K562 (cell line): ENCODE results near the gene MAGI1.

Source experiments
- AFF1 ChIP-seq, 2 experiments: fragments of 450-650 bp; IDR thresholded peaks; 2 replicates each; pipeline ENCODE4 v1.6.1; 2018; ENCODE audit warnings: mild to moderate bottlenecking in 2 of 2, low read depth in 1 of 2; ENCODE audit not compliant: partially characterized antibody in 2 of 2
- CTCF ChIP-seq, 3 experiments: IDR thresholded peaks in 2 of 3; conservative IDR thresholded peaks in 1 of 3; 2 replicates each; pipeline ENCODE4 v1.5.1; 2011 to 2012; ENCODE audit warnings: low read length in 3 of 3, mild to moderate bottlenecking in 3 of 3, control low read depth in 2 of 3, improper control_type of control experiment in 1 of 3, inconsistent platforms in 1 of 3, low read depth in 1 of 3, mixed read lengths in 1 of 3, moderate library complexity in 1 of 3; ENCODE audit not compliant: insufficient read depth in 2 of 3
- CUX1 ChIP-seq: fragments of 200-800 bp; sonication (Bioruptor generic); IDR thresholded peaks from 2 replicates; pipeline ENCODE4 v1.6.1; 2016; ENCODE audit warnings: missing genetic modification characterization, missing compliant biosample characterization
- ESRRA ChIP-seq: fragments of 450-650 bp; IDR thresholded peaks from 2 replicates; pipeline ENCODE4 v1.6.1; 2014; ENCODE audit warnings: low read depth, mild to moderate bottlenecking, moderate library complexity, borderline replicate concordance
- EZH2 ChIP-seq: IDR thresholded peaks from 2 replicates; pipeline ENCODE4 v1.6.1; 2012; ENCODE audit warnings: low read depth, mild to moderate bottlenecking, inconsistent platforms, low read length, borderline replicate concordance
- PCBP2 ChIP-seq: fragments of 200-400 bp; formaldehyde crosslinking; IDR thresholded peaks from 2 replicates; pipeline ENCODE4 v1.6.1; 2018; ENCODE audit warnings: low read length, low read depth, mild to moderate bottlenecking, moderate library complexity; ENCODE audit not compliant: poor library complexity, severe bottlenecking
- POLR2A ChIP-seq: fragments of 450-650 bp; conservative IDR thresholded peaks from 2 replicates; pipeline ENCODE4 v1.6.1; 2016
- SIN3A ChIP-seq, 2 experiments: fragments of 150-350 bp in 1 of 2; IDR thresholded peaks; 2 replicates each; pipeline ENCODE4 v1.6.1; 2011 to 2016; ENCODE audit warnings: borderline replicate concordance in 2 of 2, low read depth in 2 of 2, low read length in 2 of 2, mild to moderate bottlenecking in 2 of 2, moderate library complexity in 2 of 2; ENCODE audit not compliant: control insufficient read depth in 1 of 2
- ZNF121 ChIP-seq: sonication (generic); formaldehyde crosslinking; conservative IDR thresholded peaks from 2 replicates; pipeline ENCODE4 v1.8.0; 2022; ENCODE audit warnings: missing genetic modification reagents
- ZNF830 ChIP-seq: fragments of 250-450 bp; sonication (Bioruptor Pico); IDR thresholded peaks from 2 replicates; pipeline ENCODE4 v1.5.0; 2021; ENCODE audit warnings: mild to moderate bottlenecking
- TF ChIP-seq, protein P1 (sequence below): sonication (generic); formaldehyde crosslinking; IDR thresholded peaks from 2 replicates; pipeline ENCODE4 v1.9.0; 2022; ENCODE audit warnings: mild to moderate bottlenecking, missing genetic modification reagents

DNA sequence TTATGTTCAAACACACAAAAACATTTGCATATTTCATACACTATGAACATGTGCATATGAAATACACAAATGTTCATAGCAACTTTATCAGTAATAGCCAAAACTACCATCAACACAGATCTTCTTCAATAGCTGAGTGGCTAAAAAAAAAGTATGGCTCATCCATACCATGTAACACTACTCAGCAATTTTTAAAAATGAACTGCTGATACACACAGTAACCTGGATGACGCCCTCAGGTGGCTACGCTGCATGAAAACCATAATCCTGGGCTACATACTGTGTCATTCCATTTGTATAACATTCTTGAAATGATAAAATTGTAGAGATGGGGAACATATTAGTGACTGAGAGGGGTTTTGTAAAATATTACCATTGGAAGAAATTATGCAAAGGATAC lies 243.6 kb downstream of the MAGI1 start:
- TF ChIP-seq, protein P1, sequence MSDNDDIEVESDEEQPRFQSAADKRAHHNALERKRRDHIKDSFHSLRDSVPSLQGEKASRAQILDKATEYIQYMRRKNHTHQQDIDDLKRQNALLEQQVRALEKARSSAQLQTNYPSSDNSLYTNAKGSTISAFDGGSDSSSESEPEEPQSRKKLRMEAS (CRISPR knock-in tag) = no peak
- TF ChIP-seq SIN3A (IDR thresholded peaks at IDR 0.05; ENCODE audit: borderline replicate concordance in 2 of 2, control insufficient read depth in 1 of 2, low read depth in 2 of 2, low read length in 2 of 2) = no peak
- no peak for TF ChIP-seq PCBP2
- no peak for TF ChIP-seq ESRRA
- TF ChIP-seq AFF1 (IDR thresholded peaks at IDR 0.05; ENCODE audit: low read depth in 1 of 2, partially characterized antibody in 2 of 2) = no peak
- no peak for TF ChIP-seq POLR2A
- no peak for TF ChIP-seq CTCF (IDR thresholded peaks at IDR 0.05 in 2 of 3, conservative IDR thresholded peaks at IDR 0.05 in 1 of 3; ENCODE audit: insufficient read depth in 2 of 3, low read depth in 1 of 3, low read length in 3 of 3)
- no peak for TF ChIP-seq ZNF121 (CRISPR knock-in tag)
- no peak for TF ChIP-seq EZH2
- no peak for TF ChIP-seq CUX1 (CRISPR knock-in tag)
- no peak for TF ChIP-seq ZNF830
